WTC11 (cell line): ENCODE measurements around the gene FHL3. TPM values are rescaled to one million over a fixed set of nuclear protein-coding genes. Genes with fewer than 3 reads are reported as not detected.
A peak's percentile ranks its signal among the peaks of the same experiment; 100 is the strongest.

ENCODE experiments used
- ATAC-seq: fragments of 200-7000 bp; cut with Tn5 transposase; 2 replicates; pipeline ENCODE4 v1.10.0; 2021; ENCODE audit warnings: mild to moderate bottlenecking, moderate library complexity
- CTCF ChIA-PET: fragments of 300-600 bp; sonication (Branson Sonifier 250); formaldehyde crosslinking; loops from one replicate; lab custom pipeline; 2021; ENCODE audit warnings: antibody characterized with exemption; lab: Charles Lee
- POLR2A ChIA-PET: fragments of 350-600 bp; sonication (Branson Sonifier 250); formaldehyde crosslinking; loops from one replicate; lab custom pipeline; 2021; ENCODE audit warnings: antibody characterized with exemption; lab: Charles Lee
- DNase-seq: peaks from one replicate; pipeline ENCODE4 v3.0.0; 2021; ENCODE audit warnings: low spot score
- H3K27ac Mint-ChIP-seq: 2 replicates; pipeline ENCODE4 v1.8.0; 2021; ENCODE audit warnings: mixed read lengths
- H3K27me3 Mint-ChIP-seq: 2 replicates; pipeline ENCODE4 v1.8.0; 2021; ENCODE audit warnings: low read depth, mild to moderate bottlenecking, moderate library complexity, mixed read lengths
- H3K36me3 Mint-ChIP-seq: 2 replicates; pipeline ENCODE4 v1.8.0; 2021; ENCODE audit warnings: mixed read lengths
- H3K4me1 Mint-ChIP-seq: 2 replicates; pipeline ENCODE4 v1.8.0; 2022; ENCODE audit warnings: mixed read lengths
- H3K4me3 Mint-ChIP-seq: 2 replicates; pipeline ENCODE4 v1.8.0; 2021; ENCODE audit warnings: mild to moderate bottlenecking, moderate library complexity, mixed read lengths
- H3K9me3 Mint-ChIP-seq: 2 replicates; pipeline ENCODE4 v1.8.0; 2021; ENCODE audit warnings: mixed read lengths
- AFF4 ChIP-seq: sonication (generic); formaldehyde crosslinking; IDR thresholded peaks from 2 replicates; pipeline ENCODE4 v1.8.1; 2023; ENCODE audit warnings: mild to moderate bottlenecking, missing genetic modification reagents, borderline replicate concordance
- ARID4B ChIP-seq: sonication (generic); formaldehyde crosslinking; IDR thresholded peaks from 2 replicates; pipeline ENCODE4 v1.8.0; 2023; ENCODE audit warnings: missing genetic modification reagents, mild to moderate bottlenecking, borderline replicate concordance
- ATF1 ChIP-seq: sonication (generic); formaldehyde crosslinking; IDR thresholded peaks from 2 replicates; pipeline ENCODE4 v1.8.1; 2023; ENCODE audit warnings: mild to moderate bottlenecking, moderate library complexity, missing genetic modification reagents
- CDX4 ChIP-seq: fragments of 250-450 bp; sonication (Bioruptor Pico); IDR thresholded peaks from 2 replicates; pipeline ENCODE4 v1.9.0; 2021; ENCODE audit warnings: moderate library complexity, mild to moderate bottlenecking, inconsistent platforms, borderline replicate concordance
- CREB1 ChIP-seq: sonication (generic); formaldehyde crosslinking; IDR thresholded peaks from 2 replicates; pipeline ENCODE4 v1.8.0; 2023; ENCODE audit warnings: mild to moderate bottlenecking, missing genetic modification reagents
- E2F4 ChIP-seq: sonication (generic); formaldehyde crosslinking; IDR thresholded peaks from 2 replicates; pipeline ENCODE4 v1.8.1; 2022; ENCODE audit warnings: low read depth, mild to moderate bottlenecking, moderate library complexity, missing genetic modification reagents, borderline replicate concordance
- E2F5 ChIP-seq: sonication (generic); formaldehyde crosslinking; IDR thresholded peaks from 2 replicates; pipeline ENCODE4 v1.8.1; 2022; ENCODE audit warnings: mild to moderate bottlenecking, moderate library complexity, missing genetic modification reagents
- IRF1 ChIP-seq: sonication (generic); formaldehyde crosslinking; IDR thresholded peaks from 2 replicates; pipeline ENCODE4 v1.8.0; 2023; ENCODE audit warnings: missing genetic modification reagents
- NR2C2 ChIP-seq: sonication (generic); formaldehyde crosslinking; IDR thresholded peaks from 2 replicates; pipeline ENCODE4 v1.8.0; 2022; ENCODE audit warnings: mild to moderate bottlenecking, missing genetic modification reagents
- NR3C1 ChIP-seq: sonication (generic); formaldehyde crosslinking; conservative IDR thresholded peaks from 2 replicates; pipeline ENCODE4 v1.8.1; 2023; ENCODE audit warnings: low read depth, mild to moderate bottlenecking, missing genetic modification reagents
- RELA ChIP-seq: sonication (generic); formaldehyde crosslinking; IDR thresholded peaks from 2 replicates; pipeline ENCODE4 v1.8.1; 2022; ENCODE audit warnings: missing genetic modification reagents, mild to moderate bottlenecking, borderline replicate concordance
- SMAD4 ChIP-seq: sonication (generic); formaldehyde crosslinking; IDR thresholded peaks from 2 replicates; pipeline ENCODE4 v1.8.0; 2022; ENCODE audit warnings: mild to moderate bottlenecking, missing genetic modification reagents
- ZNF219 ChIP-seq: sonication (generic); formaldehyde crosslinking; IDR thresholded peaks from 2 replicates; pipeline ENCODE4 v1.8.0; 2023; ENCODE audit warnings: missing genetic modification reagents, mild to moderate bottlenecking, borderline replicate concordance
- ZNF281 ChIP-seq: sonication (generic); formaldehyde crosslinking; IDR thresholded peaks from 2 replicates; pipeline ENCODE4 v1.8.0; 2023; ENCODE audit warnings: mild to moderate bottlenecking, missing genetic modification reagents
- ZNF396 ChIP-seq: fragments of 250-450 bp; sonication (Bioruptor Pico); IDR thresholded peaks from 2 replicates; pipeline ENCODE4 v1.8.0; 2021; ENCODE audit warnings: mild to moderate bottlenecking, moderate library complexity, borderline replicate concordance
- ZNF425 ChIP-seq: fragments of 250-450 bp; sonication (Bioruptor Pico); conservative IDR thresholded peaks from 2 replicates; pipeline ENCODE4 v1.9.0; 2021; ENCODE audit warnings: mild to moderate bottlenecking
- total RNA-seq: library from RNA; stranded (reverse); gene quantifications from 3 replicates; pipeline ENCODE4 v1.2.3, GENCODE V29; 2021

Gene FHL3
- total RNA-seq, 1 experiment from 2014 or later, result 34.4 TPM

- TF ChIP-seq ZNF396 (CRISPR knock-in tag) (no peak), ATF1 (CRISPR knock-in tag) (peak; percentile 95), ZNF425 (CRISPR knock-in tag) (no peak), SMAD4 (CRISPR knock-in tag) (peak; percentile 93), AFF4 (CRISPR knock-in tag) (peak; percentile 96; the same call in 1 of the 2 replicates), CDX4 (CRISPR knock-in tag) (no peak), ZNF281 (peak; percentile 91; the same call in 1 of the 2 replicates), RELA (CRISPR knock-in tag) (peak; percentile 90)
- TF ChIP-seq, all 79 proteins: peak for 43
These were observed 7.3 kb upstream of the FHL3 start, which contains the start of gene UTP11 (continued) for GRCh38 chr1:38012363-38013226.

GRCh38 chr1:38009841-38010180 lies 4.5 kb upstream of the FHL3 start:
- peaks cover 2% of the 10 kb centered on the region; the same call in 1 of the 2 replicates for H3K36me3 Mint-ChIP-seq
- CTCF ChIA-PET, result interaction anchor here (1.3 to 1.8 kb wide), 3 partner anchors 14 to 20 kb away, joined by 4 to 9 read pairs (median 4); partner anchors contain the start of gene SF3A3
- no peak overlapping the region for H3K27ac Mint-ChIP-seq
- H3K9me3 Mint-ChIP-seq, result peaks cover 3% of the 10 kb centered on the region; the same call in 1 of the 2 replicates
- POLR2A ChIA-PET, result interaction anchor here (1.3 kb wide), 1 partner anchor 36 kb away, joined by 3 read pairs; no protein-coding TSS in a partner anchor
- peaks cover 9% of the 10 kb centered on the region for H3K27me3 Mint-ChIP-seq
- DNase-seq (no peak), ATAC-seq (no peak)
- H3K4me1 Mint-ChIP-seq, result peaks cover 25% of the 10 kb centered on the region
- no peak overlapping the region for H3K4me3 Mint-ChIP-seq
- TF ChIP-seq ARID4B (CRISPR knock-in tag) (no peak), NR3C1 (no peak), E2F5 (no peak), CREB1 (CRISPR knock-in tag) (no peak), E2F4 (no peak), ZNF219 (CRISPR knock-in tag) (no peak), NR2C2 (CRISPR knock-in tag) (no peak), IRF1 (CRISPR knock-in tag) (no peak)
